Glutamatergic neuron (in vitro differentiated cells): ENCODE results near the gene AQP3. TPM values are rescaled to one million over a fixed set of nuclear protein-coding genes. Genes with fewer than 3 reads are reported as not detected.

Source experiments
- DNase-seq: peaks from one replicate; pipeline ENCODE4 v3.0.0; 2022
- H3K27ac Mint-ChIP-seq: one replicate; pipeline ENCODE4 v1.8.0; 2020; ENCODE audit warnings: mild to moderate bottlenecking, mixed read lengths, inconsistent platforms; ENCODE audit not compliant: unreplicated experiment
- H3K27me3 Mint-ChIP-seq: one replicate; pipeline ENCODE4 v1.8.0; 2020; ENCODE audit warnings: mild to moderate bottlenecking, moderate library complexity, mixed read lengths, inconsistent platforms; ENCODE audit not compliant: unreplicated experiment
- H3K36me3 Mint-ChIP-seq: one replicate; pipeline ENCODE4 v1.8.0; 2020; ENCODE audit warnings: mild to moderate bottlenecking, mixed read lengths, inconsistent platforms; ENCODE audit not compliant: unreplicated experiment
- H3K4me1 Mint-ChIP-seq: one replicate; pipeline ENCODE4 v1.8.0; 2020; ENCODE audit warnings: mild to moderate bottlenecking, low read depth, mixed read lengths, inconsistent platforms; ENCODE audit not compliant: unreplicated experiment
- H3K4me3 Mint-ChIP-seq: one replicate; pipeline ENCODE4 v1.8.0; 2020; ENCODE audit warnings: mild to moderate bottlenecking, mixed read lengths, inconsistent platforms; ENCODE audit not compliant: unreplicated experiment
- H3K9me3 Mint-ChIP-seq: one replicate; pipeline ENCODE4 v1.8.0; 2020; ENCODE audit warnings: mild to moderate bottlenecking, moderate library complexity, mixed read lengths, inconsistent platforms; ENCODE audit not compliant: unreplicated experiment
- total RNA-seq: library from RNA; stranded (reverse); fragmentation: NEBNext Ultra II Directional; extraction: Animal tissue kit (Norgen Biotek cat#: 25700); gene quantifications from one replicate; pipeline ENCODE4 v1.2.1, GENCODE V29; 2021; ENCODE audit not compliant: unreplicated experiment
- TF ChIP-seq, protein P1 (sequence below): fragments of 200-600 bp; sonication (generic); IDR thresholded peaks from one replicate; pipeline ENCODE4 v1.5.0; 2021; ENCODE audit not compliant: partially characterized antibody, unreplicated experiment

The AQP3 gene
- total RNA-seq, 1 donor from 2014 or later, result 2.9 TPM

GRCh38 chr9:33465096-33465495 lies 17.7 kb upstream of the AQP3 start:
- Mint-ChIP-seq H3K27me3 (peaks cover 4% of the 10 kb centered on the region), H3K27ac (no peak overlapping the region), H3K4me3 (no peak overlapping the region), H3K9me3 (peaks cover 2% of the 10 kb centered on the region), H3K4me1 (no peaks in the 10 kb centered on the region), H3K36me3 (no peaks in the 10 kb centered on the region)
- TF ChIP-seq, protein P1, sequence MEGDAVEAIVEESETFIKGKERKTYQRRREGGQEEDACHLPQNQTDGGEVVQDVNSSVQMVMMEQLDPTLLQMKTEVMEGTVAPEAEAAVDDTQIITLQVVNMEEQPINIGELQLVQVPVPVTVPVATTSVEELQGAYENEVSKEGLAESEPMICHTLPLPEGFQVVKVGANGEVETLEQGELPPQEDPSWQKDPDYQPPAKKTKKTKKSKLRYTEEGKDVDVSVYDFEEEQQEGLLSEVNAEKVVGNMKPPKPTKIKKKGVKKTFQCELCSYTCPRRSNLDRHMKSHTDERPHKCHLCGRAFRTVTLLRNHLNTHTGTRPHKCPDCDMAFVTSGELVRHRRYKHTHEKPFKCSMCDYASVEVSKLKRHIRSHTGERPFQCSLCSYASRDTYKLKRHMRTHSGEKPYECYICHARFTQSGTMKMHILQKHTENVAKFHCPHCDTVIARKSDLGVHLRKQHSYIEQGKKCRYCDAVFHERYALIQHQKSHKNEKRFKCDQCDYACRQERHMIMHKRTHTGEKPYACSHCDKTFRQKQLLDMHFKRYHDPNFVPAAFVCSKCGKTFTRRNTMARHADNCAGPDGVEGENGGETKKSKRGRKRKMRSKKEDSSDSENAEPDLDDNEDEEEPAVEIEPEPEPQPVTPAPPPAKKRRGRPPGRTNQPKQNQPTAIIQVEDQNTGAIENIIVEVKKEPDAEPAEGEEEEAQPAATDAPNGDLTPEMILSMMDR, result no peak
- DNase-seq, result no peak

DNA sequence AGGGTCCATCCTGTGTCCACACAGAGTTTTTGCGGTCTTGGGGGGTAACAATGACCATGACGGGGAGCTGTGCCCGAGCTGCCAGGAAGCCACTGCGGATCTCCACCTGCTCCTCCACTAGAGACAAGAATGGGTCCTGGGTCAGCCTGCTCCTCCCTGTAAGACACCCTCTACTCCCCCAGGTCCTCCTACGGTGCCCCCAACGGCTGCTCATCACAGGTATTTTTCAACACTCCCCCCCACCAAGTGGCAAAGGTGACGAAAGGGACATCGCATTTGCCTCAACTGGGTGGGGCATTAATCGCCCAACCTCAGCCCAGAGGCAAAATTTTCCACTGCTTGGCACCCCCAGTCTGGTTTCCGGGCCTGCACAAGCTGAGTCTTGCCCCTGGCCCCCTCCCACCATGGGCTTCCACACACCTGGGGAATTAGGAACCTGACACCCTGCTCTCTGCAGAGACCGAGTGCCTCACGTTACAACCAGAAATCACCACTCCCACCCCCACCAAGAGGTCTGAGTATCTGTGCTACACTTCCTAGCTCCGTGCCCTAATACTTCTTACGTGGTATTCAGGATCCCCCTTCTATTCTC lies 16.7 kb upstream of the AQP3 start:
- H3K27me3 Mint-ChIP-seq, result peaks cover 1% of the 10 kb centered on the region
- no peak overlapping the region for H3K27ac Mint-ChIP-seq
- TF ChIP-seq, protein P1, result no peak
- H3K4me1 Mint-ChIP-seq, result no peaks in the 10 kb centered on the region
- no peaks in the 10 kb centered on the region for H3K36me3 Mint-ChIP-seq
- H3K9me3 Mint-ChIP-seq, result peaks cover 2% of the 10 kb centered on the region
- no peak for DNase-seq
- no peak overlapping the region for H3K4me3 Mint-ChIP-seq

GRCh38 chr9:33463151-33463550 lies 15.8 kb upstream of the AQP3 start:
- TF ChIP-seq, protein P1, result no peak
- H3K4me3 Mint-ChIP-seq, result no peak overlapping the region

DNA sequence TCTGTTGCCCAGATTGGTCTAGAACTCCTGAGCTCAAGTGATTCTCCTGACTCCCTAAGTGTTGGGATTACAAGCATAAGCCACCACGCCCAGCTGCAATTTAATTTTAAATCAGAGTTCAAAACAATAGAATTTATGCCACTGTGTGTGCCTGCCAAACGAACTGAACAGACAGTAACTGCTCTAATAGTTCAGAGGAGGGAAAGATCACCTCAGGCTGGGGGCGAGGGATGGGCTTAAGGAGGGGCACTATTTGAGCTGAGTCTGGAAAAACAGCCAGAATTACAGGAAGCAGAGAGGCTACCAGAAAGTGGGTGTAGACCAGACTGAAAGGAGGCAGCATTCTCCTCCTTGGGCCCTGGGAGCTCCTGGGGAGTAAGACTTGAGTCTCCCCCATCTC lies 14.1 kb upstream of the AQP3 start:
- peaks cover 2% of the 10 kb centered on the region for H3K9me3 Mint-ChIP-seq
- no peaks in the 10 kb centered on the region for H3K4me1 Mint-ChIP-seq
- H3K27ac Mint-ChIP-seq, result no peak overlapping the region
- peaks cover 1% of the 10 kb centered on the region for H3K27me3 Mint-ChIP-seq
- H3K4me3 Mint-ChIP-seq, result no peak overlapping the region
- H3K36me3 Mint-ChIP-seq, result no peaks in the 10 kb centered on the region
- DNase-seq, result no peak
- TF ChIP-seq, protein P1, result no peak

More at GRCh38 chr9:33463151-33463550, 15.8 kb upstream of the AQP3 start:
- no peak for DNase-seq
- H3K9me3 Mint-ChIP-seq, result peaks cover 2% of the 10 kb centered on the region
- H3K36me3 Mint-ChIP-seq, result no peaks in the 10 kb centered on the region
- H3K27ac Mint-ChIP-seq, result no peak overlapping the region
- peaks cover 1% of the 10 kb centered on the region for H3K27me3 Mint-ChIP-seq
- H3K4me1 Mint-ChIP-seq, result no peaks in the 10 kb centered on the region

- no peak overlapping the region for H3K27ac Mint-ChIP-seq
- H3K4me1 Mint-ChIP-seq, result no peaks in the 10 kb centered on the region
- peaks cover 1% of the 10 kb centered on the region for H3K27me3 Mint-ChIP-seq
- no peak overlapping the region for H3K4me3 Mint-ChIP-seq
- TF ChIP-seq, protein P1, result no peak
- H3K36me3 Mint-ChIP-seq, result no peaks in the 10 kb centered on the region
- H3K9me3 Mint-ChIP-seq, result no peaks in the 10 kb centered on the region
- DNase-seq, result no peak
These were observed 13.5 kb upstream of the AQP3 start for GRCh38 chr9:33460854-33461253.
